GM19239 (cell line): ENCODE measurements around the gene COA6.
"Not testable (repeated sequence)": the region's sequence is repeated elsewhere in the genome, so short reads cannot be mapped to it uniquely, and the experiment has no call there.

ENCODE experiments used
- DNase-seq: peaks from one replicate; pipeline ENCODE4 v3.0.0; 2011; ENCODE audit warnings: low spot score; ENCODE audit not compliant: insufficient read length
- FAIRE-seq: peaks from 2 replicates; lab custom pipeline; 2011; peaks lifted over from hg19 to GRCh38; lab: Jason Lieb, UNC

The COA6 gene

GRCh38 chr1:234373064-234373958 is at the start of gene COA6:
COA6 (plus strand) TSS chr1:234373456; CDS start chr1:234373467, 11 bp downstream.
- FAIRE-seq (peak; percentile 94), DNase-seq (peak; percentile 63)

GRCh38 chr1:234324821-234325220 is 48.4 kb upstream of the COA6 start:
- DNase-seq (no peak), FAIRE-seq (no peak)

DNA sequence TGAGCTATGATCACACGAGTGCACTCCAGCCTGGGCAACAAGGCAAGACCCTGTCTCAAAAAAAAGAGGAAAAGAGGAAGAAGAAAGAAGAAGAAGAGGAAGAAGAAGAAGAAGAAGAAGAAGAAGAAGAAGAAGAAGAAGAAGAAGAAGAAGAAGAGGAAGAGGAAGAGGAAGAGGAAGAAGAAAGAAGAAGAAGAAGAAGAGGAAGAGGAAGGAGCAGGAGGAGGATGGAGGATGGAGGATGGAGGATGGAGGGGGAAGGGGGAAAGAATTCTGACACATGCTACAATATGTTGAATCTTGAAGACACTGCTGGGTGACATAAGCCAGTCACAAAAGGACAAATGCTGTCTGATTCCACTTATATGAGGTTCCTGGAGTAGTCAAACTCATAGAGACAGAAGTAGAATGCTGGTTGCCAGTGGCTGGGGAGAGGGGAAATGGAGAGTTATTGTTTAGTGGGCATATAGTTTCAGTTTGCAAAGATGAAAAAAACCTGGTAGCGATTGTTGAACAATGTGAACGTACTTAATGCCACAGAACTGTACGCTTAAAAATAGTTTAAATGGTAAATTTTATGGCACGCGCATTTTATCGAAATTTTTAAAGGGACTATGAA is 47.3 kb upstream of the COA6 start:
- FAIRE-seq (no peak), DNase-seq (no peak)

GRCh38 chr1:234326497-234327366 is 46.5 kb upstream of the COA6 start:
- DNase-seq (peak; percentile 46), FAIRE-seq (peak; percentile 84)

DNA sequence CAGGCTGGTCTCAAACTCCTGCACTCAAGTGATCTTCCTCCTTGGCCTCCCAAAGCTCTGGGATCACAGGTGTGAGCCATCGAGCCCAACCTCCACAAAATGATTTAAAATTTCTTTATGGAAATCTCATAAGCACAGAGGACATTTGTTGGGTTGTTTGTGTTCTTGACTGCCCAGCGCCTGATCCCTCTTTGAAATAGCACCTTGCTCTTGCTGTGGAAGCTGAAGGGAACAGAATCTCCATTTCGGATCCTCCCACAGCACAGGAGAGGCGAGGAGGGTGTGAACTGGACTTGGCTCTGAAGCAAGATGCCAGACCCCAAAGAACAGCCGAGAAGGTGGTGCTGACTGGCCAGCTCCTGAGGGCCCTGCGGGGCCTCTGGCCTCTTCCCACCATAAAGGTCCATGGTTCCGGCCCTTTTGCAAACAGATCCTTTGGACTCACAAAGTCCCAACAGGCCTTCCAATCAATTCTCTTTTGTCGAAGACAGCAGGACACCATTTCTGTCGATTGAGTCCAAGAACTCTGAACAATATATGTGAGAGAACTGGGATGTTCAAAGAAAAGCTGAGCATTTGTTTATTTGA is 45.6 kb upstream of the COA6 start:
- FAIRE-seq (no peak), DNase-seq (no peak)

GRCh38 chr1:234330843-234331215 is 42.4 kb upstream of the COA6 start:
- DNase-seq, result no peak
- no peak for FAIRE-seq

DNA sequence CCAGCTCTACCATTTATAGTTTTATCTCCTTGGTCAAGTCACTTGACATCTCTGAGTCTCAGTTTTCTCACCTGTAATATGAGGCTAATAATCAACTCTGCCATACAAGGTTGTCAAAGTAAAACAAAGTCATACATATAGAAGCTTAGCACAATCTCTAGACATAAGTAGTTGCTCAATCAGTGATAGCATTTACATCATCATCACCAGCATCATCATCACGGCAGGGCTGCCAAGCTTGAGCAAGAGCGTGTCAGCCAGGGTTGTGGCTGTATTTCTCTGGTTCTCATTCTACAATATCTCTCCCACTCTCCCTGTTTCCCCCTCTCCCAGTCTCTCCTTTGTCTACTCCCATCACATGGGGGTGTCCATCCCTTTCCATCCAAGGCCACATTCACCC is 41.7 kb upstream of the COA6 start:
- DNase-seq (no peak), FAIRE-seq (no peak)

DNA sequence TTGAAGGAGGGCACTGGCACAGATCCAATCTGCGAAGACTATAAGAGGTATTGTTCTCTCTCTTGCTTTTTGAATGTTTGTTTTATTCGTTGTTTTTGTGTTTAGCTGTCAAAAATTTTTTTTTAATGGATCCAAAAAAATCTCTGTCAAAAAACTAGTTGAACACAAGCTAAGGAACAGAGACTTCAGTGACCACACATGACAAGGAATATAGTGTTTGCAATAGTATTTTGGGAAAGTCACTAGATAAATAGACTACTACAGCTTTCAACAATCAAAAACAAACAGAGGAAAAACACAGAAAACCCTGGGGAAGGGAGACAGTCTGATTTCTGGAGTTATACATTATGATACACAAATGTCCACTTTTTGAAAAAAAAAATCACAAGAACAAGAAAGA is 36.9 kb upstream of the COA6 start:
- peak; percentile 4 for FAIRE-seq

DNA sequence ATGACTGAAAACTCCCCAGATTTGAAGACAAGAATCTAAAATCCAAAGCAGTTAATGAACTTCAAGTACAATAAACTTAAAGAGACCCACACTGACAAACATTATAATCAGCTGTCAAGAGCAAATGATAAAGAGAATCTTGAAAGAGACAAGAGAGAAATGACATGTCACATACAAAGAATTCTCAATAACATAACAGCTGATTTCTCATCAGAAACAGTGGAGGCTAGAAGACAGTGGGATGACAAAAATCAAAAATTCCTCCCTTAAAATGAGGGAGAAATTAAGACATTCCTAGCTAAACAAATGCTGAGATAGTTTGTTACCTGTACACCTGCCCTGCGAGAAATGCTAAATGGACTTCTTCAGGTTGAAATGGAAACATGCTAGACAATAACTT is 36.0 kb upstream of the COA6 start:
- FAIRE-seq, result no peak
- DNase-seq, result no peak

More for the DNA sequence above, 36.9 kb upstream of the COA6 start:
- DNase-seq, result no peak

- DNase-seq (no peak), FAIRE-seq (no peak)
Observed at GRCh38 chr1:234340528-234340927, 32.7 kb upstream of the COA6 start.

DNA sequence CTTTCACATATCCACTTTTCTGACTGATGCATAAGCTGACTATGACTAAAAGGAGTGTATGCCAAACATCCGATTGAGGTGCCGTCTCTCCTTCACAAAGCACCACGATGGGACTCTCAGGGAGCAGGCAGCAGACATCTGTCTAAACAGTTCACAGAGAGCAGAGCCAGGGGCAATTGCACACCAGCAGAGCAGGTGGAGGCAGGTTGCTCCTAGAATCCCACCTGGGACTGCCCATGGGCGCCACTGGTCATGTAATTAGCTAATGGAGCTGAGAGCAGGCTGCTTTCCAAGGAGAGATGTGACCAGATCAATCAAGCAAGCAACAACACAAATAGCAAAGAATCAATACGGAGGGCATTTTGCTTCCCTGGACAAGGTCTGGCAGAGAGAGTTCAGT is 30.5 kb upstream of the COA6 start:
- FAIRE-seq (no peak), DNase-seq (no peak)

GRCh38 chr1:234345237-234345636 is 28.0 kb upstream of the COA6 start:
- FAIRE-seq (no peak), DNase-seq (no peak)

- no peak for DNase-seq
Observed at GRCh38 chr1:234348964-234349363, 24.3 kb upstream of the COA6 start.

GRCh38 chr1:234355782-234356510 is 17.3 kb upstream of the COA6 start:
- DNase-seq (no peak), FAIRE-seq (no peak)

More at GRCh38 chr1:234348964-234349363, 24.3 kb upstream of the COA6 start:
- no peak for FAIRE-seq

GRCh38 chr1:234356615-234357269 is 16.5 kb upstream of the COA6 start:
- FAIRE-seq, result not testable (repeated sequence)

DNA sequence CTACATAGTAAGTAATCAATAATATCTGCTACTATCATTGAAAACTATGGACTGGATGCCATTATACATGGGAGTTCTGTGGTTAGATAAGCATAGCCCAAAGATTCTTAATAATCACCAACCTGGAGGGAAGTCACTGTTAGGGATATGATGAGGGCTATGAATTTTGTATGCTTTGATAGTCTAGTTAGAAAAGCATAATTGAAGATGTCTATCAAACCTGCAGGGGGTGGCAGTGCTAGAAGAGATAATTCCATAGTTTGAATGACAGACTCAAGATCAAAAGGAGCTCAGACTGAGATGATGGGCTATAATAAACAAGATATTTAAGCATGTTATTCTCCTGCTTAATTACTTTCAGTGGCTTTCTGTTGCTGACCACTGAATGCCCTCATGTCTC is 15.4 kb upstream of the COA6 start:
- DNase-seq, result no peak
- FAIRE-seq, result no peak

More at GRCh38 chr1:234356615-234357269, 16.5 kb upstream of the COA6 start:
- peak; percentile 8 for DNase-seq

- DNase-seq (no peak), FAIRE-seq (no peak)
Observed at GRCh38 chr1:234361102-234361603, 12.1 kb upstream of the COA6 start.

GRCh38 chr1:234362558-234362957 is 10.7 kb upstream of the COA6 start:
- FAIRE-seq, result no peak
- DNase-seq, result no peak
